ELF-1 (cell line): ENCODE data around the gene TNFAIP2.

Source experiments
- DNase-seq: peaks from one replicate; pipeline ENCODE4 v3.0.0-alpha.2; 2016; ENCODE audit warnings: low read depth, low spot score

The TNFAIP2 gene, protein sequence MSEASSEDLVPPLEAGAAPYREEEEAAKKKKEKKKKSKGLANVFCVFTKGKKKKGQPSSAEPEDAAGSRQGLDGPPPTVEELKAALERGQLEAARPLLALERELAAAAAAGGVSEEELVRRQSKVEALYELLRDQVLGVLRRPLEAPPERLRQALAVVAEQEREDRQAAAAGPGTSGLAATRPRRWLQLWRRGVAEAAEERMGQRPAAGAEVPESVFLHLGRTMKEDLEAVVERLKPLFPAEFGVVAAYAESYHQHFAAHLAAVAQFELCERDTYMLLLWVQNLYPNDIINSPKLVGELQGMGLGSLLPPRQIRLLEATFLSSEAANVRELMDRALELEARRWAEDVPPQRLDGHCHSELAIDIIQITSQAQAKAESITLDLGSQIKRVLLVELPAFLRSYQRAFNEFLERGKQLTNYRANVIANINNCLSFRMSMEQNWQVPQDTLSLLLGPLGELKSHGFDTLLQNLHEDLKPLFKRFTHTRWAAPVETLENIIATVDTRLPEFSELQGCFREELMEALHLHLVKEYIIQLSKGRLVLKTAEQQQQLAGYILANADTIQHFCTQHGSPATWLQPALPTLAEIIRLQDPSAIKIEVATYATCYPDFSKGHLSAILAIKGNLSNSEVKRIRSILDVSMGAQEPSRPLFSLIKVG

DNA sequence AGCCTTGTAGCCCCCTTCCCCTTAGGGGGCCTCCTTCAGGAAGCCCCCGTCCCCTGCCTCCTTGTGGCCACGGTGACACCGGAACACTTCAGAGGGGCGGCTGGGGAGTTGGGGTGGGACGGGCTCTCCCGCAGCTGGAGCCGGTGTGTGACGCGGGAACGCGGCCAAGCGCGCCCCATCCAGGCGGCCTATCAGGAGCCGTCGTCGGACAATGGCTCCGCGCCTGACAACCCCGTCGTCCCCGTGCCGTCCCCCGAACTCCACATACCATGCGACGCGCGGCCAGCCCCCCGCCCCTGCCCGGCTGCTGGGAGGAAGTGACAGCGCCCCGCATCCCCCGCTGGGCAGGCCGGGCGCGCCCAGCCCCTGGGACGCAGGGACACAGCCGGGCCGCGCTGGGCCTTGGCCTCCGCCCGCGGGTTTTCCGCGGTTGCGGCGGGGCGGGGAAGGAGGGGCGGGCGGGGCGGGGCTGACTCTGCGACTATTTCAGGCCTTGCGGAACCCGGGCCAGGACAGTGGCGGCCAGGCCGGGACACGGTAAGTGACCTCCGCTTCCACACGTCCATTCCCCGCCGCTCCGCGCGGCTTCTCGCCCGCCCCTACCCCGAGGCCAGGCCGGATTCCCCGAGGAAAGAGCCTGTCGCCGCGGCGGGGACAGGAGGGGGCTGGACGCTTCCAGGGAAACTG is at the start of gene TNFAIP2:
TNFAIP2 (plus strand) TSS at position 515 of the 687 bp plus-strand sequence. CDS start 2,997 bp downstream, outside the sequence.
- no peak for DNase-seq

DNA sequence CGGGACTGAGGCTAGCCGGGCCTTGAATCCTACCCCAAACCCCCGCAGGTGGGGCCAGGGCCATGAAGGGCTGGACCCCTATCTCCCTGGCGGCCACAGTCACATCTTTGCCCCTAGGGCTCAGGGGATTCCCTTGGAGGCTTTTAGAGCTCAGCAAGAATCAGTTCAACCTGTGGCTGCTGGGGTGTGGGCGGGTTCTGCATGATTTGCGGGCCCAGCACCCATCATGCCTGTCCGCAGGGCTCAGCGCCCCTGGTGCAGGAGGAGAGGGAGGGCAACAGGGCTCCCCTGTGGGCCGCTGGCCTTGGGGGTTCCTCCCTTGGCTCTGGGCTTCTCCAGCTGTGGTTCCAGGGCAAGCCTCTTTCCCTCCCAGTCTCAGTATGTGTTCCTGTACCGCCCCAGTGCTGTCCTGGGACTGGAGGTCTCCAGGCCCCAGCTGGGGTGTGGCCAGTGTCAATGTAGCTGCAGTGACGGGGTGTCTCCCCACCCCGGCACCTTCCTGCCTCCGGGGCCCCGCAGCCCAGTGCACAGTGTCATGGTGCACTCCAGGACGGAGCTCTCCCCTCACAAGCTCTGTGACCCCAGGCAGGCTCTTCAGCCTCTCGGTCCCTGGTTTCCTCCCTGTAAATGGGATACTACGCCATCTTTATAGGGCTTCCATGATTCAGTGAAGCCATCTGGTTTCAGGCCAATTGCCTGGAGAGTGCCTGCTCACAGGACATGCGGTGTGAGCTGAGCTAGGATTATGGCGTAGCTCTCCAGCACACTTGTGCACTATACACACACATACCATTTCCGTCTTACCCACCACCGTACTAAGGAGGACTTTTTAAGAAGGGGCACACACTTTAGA is 49.2 kb upstream of the TNFAIP2 start:
- peak; percentile 7 for DNase-seq

DNA sequence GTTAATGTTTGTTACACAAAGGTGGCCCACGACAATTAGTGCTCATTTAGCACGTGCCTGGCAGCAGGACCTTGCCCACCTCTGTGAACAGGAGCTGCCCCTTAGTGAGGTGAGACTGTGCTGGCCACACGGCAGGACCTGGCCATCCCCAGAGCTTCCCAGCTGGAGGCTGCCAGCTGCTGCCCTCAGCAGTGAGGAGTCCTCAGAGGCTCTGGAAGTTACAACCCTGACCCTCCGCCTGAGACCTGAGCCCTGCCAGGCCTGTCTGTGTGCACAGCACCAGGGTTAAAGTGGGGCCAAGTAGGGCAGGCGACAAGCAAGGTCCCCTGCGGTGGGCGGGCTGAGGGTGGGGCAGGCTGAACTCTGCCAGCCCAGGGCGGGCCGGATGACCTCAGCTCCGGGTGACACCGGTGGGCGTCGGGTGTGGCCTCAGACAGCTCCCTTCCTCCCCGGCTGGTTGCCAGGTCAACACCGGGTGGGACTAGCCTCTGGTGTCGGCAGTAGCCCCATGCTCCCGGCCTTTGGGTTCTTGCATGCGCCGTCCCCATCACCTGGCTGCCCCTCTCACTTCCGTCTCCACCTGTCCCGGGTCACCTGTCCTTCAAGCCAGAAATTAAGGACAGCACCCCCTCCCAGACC is 48.4 kb upstream of the TNFAIP2 start:
- DNase-seq, result peak; percentile 32

DNA sequence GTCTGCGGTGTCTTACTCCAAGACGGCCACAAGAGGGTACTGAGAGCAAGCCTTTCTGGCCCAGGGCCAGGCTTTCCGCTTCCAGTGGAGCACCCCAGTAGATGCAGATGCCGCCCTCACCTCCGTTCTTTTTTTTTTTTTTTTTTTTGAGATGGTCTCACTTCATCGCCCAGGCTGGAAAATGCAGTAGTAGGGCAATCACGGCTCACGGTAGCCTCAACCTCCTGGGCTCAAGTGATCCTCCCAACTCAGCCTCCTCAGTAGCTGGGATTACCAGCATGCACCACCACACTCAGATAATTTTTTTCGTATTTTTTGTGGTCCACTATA is 44.9 kb upstream of the TNFAIP2 start:
- DNase-seq, result peak; percentile 82

DNA sequence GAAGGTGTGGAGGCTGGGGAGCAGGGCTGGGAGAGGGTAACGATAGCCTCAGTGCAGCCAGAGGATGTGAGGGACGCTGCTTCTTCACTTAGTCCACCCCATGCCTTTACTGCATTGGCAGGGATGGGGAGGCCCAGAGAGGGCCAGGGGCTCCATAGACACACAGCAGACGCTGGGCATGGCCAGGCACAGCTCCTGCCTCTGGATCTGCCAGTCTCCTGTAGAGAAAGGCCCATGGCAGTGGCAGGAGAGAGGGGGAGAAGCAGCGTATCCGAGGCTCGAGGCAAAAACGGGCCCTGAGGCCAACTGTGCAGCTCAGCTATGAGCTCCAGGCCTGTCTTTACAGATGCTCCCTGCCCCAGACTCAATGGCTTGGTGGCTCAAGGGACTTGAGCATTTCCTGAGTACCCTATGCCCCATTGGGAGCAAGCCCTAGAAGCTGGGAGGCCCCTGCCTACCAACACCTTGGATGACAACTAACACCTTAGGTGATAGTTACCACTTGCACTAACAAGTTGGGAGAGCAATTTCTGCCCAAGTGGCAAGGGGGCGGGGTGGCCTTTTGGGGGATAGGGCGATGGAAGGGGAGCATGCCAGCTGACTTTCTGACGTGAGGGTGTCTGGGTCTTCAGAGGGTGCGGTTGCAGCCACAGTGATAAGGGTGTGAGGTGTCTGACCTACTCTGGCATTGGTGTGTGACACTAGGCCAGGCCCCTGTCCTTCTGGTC is 44.2 kb upstream of the TNFAIP2 start:
- no peak for DNase-seq

DNA sequence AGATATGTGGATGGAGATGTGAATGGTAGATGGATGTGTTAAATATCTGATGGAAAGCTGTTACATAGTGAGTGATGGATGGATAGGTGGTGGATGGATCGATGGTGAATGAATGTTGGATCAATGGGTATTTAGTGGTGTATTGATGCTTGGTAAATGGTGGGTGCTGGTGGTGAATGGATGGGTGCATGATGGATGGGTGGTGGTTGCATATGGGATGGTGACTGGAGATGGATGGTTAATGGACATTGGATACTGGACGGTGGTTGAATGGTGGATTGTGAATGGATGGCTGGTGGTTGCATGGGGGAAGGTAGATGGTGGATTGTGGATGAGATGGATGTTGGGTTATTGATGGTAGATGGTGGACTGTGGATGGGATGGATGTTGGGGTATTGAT is 41.3 kb upstream of the TNFAIP2 start:
- no peak for DNase-seq

DNA sequence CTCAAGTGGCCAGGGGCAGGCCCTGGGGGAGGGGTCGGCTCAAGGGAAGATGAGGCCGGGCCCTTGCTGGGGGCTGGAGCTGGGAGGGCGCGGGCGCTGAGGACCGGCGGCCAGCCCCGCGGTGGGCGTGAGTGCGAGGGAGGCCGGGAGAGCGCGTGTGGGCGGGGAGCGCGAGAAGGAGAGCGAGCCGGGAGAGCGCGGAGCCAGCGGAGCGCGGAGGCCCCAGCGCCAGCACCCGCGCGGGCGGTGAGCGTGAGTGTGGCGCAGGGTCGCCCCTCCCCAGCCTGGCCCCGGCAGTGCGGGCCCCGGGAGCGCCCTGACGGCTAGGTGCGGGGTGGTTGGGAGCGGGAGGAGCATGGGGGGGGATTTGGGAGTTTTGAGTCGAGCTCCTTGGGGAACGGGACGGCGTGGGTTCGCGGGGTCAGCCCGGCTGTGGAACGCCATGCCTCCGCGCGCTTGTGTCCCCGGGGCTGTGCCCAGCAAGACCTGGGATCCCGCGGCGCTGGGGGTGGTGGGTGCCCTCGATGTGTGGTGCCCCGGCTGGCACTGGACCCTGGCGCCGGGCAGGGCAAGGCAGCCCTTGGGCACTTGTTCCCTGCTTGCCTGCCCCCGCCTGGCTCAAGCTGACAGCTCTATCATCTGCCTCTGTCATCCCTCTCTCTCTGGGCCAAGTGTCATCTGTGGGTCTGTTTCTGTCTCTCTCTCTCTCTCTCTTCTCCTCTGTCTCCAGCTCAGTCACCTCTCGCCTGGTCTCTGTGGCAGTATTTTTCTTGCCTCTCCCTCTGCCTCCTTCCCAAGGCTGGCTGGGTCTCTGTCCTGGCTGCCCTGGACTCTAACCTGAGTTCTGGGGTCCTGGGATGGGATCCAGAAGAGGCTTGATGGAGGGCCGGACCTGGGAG is 39.0 kb upstream of the TNFAIP2 start, which contains the start of gene LBHD2:
LBHD2 (plus strand) TSS at position 190 of the 899 bp plus-strand sequence. CDS start 1,803 bp downstream, outside the sequence.
- DNase-seq, result no peak

DNA sequence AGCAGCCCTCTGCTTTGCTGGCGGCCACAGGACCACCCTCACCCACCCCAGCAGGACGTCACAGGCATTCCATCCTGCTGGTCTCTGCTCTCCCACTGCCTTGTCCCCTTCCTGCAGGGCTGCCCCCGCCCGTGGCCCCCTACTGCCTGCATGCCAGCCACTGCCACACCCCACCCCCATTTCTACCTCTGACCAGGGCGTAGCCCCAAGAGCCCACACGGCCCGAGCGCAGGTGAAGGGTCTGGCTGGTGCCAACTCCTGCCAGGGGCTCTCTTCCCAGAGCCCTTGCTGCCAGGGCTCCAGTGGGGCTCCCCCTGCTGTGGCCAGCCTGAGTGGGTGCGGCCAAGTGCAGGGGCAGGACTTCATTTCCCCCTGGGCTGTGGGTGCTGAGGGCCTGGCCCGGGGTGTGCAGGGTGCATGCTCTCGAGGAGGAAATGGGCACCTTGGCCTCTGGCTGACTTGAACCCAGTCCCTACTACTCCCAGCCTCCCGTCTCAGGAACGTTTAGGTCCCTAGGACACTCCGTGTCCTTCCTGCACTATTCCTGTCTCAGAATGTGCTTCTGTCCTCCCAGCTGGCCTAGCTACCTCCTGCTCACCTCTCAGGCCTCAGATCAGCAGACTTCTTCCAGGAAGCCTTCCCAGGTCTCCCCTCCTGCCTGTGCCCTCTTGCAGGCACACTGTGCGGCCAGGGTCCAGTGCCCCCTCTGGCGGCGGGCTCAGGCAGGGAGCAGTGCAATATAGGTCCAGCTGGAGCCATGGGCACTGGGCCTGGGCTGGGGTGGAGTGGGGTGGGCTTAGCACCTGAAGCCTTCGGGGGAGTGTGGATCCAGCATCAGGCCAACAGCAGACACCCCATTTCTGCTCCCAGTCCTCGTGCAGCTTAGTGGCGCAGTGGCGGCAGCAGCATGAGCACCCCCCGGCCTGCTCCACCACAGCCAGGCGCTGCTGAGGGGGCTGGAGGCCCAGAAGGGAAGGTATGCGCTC is 37.9 kb upstream of the TNFAIP2 start:
- DNase-seq, result peak; percentile 52

DNA sequence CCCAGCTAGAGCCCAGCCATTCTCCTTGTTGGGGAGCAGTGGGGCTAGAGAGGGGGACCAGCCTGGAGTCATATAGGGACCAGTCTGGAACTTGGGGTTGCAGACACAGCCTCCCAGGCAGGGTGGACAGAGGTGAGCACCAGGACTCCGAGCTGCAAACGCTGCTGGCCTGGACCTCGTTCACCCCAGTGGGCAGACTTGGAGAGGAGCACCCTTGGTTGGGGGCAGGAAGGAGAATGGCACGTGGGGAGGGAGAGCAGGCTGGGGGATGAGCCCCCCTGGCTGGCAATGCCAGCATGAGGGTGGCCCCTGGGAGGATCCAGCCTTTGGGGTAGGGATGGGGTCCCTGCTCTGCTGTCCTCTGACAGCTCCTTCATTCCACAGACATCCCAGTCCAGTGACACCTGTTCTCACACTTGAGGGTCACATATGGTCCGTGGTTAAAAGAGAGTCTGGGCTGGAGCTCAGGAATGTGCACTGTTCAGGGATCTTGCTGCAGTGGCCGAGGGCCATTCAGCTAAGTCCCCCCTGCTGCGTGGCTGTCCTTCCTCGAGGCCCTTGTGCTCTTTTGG is 36.4 kb upstream of the TNFAIP2 start:
- DNase-seq, result no peak

DNA sequence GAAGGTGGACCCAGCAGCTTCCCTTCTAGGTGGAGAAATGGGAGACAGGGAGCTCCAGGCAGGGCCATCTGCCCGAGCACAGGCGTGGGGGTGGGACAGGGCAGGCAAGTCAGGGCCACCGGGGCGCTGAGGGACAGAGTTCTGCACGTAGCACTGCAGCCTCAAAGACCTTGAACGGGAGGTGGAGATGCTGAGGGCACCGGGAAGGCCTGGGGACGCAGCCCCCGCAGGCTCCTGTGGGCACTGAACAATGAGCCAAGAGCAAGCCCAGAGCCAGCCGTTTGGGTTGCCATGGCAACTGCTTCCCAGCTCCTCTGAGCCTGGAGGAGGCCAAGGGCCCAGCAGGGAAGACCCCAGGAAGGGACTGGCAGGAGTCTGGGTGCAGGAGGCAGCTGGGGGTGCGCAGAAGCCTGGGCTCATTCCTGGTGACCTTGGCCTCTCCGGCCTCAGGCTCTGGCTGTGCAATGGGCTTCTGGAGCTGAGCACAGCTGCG is 35.9 kb upstream of the TNFAIP2 start:
- DNase-seq, result no peak

DNA sequence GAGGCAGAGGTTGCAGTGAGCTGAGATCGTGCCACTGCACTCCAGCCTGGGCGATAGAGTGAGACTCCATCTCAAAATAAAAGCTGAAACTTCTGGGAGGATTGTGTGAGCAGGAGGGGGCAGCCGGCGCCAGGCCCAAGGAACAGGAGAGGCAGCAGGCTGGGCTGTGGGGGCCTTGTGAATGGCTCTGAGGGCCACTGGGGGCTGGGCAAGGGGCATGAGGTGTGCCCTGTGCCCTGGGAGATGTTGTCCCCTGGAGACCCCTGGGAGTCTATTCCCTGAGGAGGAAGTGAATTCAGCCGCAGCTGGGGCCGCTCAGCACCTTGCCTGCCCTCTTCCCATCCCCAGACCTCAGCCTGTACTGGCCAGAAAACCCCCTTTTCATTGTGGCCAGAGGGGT is 34.3 kb upstream of the TNFAIP2 start:
- no peak for DNase-seq

DNA sequence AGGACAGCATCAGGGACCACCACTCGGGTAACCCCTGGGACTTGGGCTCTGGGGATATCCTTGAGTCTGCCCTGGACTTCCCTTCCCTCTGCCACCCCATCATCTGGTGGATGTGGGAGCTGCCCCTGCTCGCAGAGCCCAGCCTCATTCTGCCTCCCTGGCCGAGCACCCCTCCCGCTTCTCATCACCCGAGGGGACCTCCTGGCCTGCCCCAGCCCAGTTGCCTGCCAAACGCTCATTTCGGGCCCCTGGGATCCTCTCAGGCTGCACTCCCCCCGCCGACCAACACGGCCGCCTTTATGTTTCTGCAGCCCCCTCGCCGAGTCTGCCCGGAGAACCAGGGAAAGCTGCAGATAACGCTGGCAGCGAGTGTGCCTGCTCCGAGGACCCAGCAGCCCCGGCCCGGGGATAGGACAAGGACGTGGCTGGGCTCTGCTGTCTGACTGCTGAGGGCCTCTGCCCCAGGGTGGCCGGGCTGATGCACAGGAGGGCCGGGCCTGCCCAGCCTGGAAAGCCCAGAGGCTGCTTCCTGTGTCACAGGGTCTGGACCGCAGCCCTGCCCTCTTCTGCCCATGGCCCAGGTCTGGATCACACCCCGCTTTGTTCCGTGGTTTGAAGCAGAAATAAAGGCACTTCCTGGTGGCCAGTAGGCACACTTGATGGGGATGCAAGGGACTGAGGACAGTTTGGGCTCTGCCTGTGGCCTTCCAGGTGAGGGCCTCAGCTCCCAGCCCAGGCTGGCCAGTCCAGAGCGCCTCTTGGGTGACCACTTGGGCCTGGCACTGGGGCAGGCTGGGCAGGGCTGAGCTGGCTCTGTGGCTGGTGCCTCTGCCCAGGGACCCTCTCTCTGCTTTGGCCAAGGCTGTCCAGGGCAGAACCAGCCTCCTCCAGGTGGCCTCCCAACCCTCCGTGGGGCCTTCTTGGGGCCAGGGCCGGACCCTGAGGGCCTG is 33.6 kb upstream of the TNFAIP2 start:
- DNase-seq, result no peak

DNA sequence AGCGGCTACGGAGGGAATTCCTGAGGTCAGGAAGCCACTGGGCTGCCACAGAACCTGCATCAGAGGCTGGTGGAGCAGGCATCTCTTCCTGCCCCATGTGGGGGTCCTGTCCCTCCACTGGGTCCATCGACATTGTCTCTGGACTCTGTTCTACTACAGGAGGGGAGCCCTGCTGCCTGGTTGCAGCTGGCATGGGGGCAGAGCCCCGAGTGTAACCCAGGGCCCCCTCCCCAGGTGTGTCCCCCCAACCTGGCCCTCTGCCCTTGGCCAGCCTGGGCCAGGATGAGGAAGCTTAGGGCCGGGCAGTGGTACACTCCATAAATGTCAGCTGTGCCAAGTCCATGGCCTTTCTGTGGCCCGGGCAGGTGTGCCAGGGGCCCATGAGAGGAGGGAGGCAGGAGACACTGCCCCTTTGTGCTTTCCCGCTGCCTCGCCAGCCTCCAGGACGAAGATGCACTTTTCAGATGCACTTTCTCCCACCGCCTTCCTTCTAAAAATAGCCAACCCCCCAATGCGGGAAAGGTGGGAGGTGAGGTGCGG is 32.7 kb upstream of the TNFAIP2 start:
- no peak for DNase-seq

DNA sequence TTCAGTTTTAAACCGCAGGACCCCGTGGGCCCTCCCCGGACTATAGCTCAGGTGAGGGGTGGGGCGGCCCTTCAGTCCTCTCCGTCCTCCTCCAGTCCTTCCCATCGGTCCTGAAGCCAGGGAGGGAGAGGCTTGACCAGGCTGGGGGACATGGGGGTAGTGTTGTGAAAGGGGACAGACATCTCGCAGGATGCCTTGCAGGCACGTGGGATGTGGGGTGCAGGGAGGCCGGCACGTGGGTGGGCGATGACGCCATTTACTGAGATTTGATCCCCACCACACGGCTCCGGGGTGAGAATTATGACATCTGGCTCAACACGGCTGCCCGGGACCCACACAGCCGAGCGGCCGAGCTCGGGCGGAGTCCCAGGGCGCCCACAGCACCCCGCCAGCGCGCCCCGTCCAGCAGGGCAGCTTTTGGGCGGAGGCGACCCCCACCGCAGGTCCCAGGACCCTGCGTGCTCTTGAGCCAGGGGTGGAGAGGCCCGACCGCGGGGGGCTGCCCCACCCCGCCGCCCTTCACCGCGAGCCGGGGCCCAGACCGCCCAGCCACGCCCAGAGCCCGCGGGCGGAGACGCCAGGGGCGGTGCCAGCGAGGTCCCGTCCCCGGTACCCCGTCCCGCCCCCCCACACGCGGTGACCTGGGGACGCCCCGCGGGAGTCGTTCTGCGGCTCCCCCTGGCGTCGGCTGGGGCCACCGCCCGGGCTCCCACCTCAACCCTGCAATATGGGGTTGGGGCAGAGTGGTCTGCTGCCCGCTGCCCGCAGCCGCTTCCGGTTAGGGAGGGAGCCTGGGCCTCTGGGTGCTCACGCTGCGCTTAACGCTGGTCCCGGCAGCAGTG is 32.0 kb upstream of the TNFAIP2 start:
- DNase-seq, result no peak

DNA sequence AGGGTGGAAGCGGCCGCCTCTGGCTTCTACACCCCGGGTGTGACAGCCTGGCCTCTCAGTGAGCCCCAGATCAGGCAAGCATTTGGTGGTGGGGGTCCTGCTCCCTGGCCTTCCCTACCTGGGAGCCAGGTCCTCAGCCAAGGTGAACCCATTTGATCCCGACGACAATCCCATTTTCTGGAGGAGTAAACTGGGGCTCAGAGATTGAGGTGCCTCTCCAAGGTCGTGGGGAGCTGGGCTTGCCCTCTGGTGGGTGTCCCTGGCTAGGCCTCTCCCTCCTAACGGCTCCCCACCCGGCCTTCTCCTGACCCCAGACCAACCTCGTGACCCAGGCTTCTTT is 31.4 kb upstream of the TNFAIP2 start:
- DNase-seq, result no peak
